PC-3 (cell line): ENCODE measurements around the gene ZMIZ2. TPM values are rescaled to one million over a fixed set of nuclear protein-coding genes. Genes with fewer than 3 reads are reported as not detected.
A peak's percentile ranks its signal among the peaks of the same experiment; 100 is the strongest.

ENCODE experiments used
- ATAC-seq: fragments of 200-7000 bp; cut with Tn5 transposase; 2 replicates; pipeline ENCODE4 v1.9.1; 2020; ENCODE audit warnings: mild to moderate bottlenecking, moderate library complexity
- BruUV-seq: library from RNA; stranded (reverse); fragments of 400-500 nt; replicated peaks from 2 replicates; lab custom pipeline; 2021; lab: Mats Ljungman, UMichigan
- CTCF ChIA-PET: fragments of 300-600 bp; sonication (Branson Sonifier 250); formaldehyde crosslinking; loops from one replicate; lab custom pipeline; 2022; ENCODE audit warnings: antibody characterized with exemption; lab: Charles Lee
- POLR2A ChIA-PET: fragments of 300-600 bp; sonication (Branson Sonifier 250); formaldehyde crosslinking; loops from one replicate; lab custom pipeline; 2022; ENCODE audit warnings: antibody characterized with exemption; ENCODE audit not compliant: unreplicated experiment; lab: Charles Lee
- DNase-seq: peaks from one replicate; pipeline ENCODE4 v3.0.0-alpha.2; 2015
- H2AFZ ChIP-seq: fragments of 300-600 bp; sonication (generic); 2 replicates; pipeline ENCODE4 v1.6.0; 2016; ENCODE audit warnings: antibody characterized with exemption, low read length
- H3F3A ChIP-seq: fragments of 300-600 bp; sonication (generic); one replicate; pipeline ENCODE4 v1.6.0; 2017; ENCODE audit warnings: antibody characterized with exemption, low read length, control low read depth, mild to moderate bottlenecking; ENCODE audit not compliant: unreplicated experiment
- H3K27ac ChIP-seq: fragments of 300-600 bp; sonication (generic); 2 replicates; pipeline ENCODE4 v1.5.1; 2016; ENCODE audit warnings: mild to moderate bottlenecking, low read length
- H3K27me3 ChIP-seq: fragments of 300-600 bp; sonication (generic); 2 replicates; pipeline ENCODE4 v1.6.1; 2016; ENCODE audit warnings: low read length, mixed read lengths
- H3K36me3 ChIP-seq: fragments of 300-600 bp; sonication (generic); 2 replicates; pipeline ENCODE4 v1.6.1; 2016; ENCODE audit warnings: low read depth, mixed run types, low read length, mixed read lengths
- H3K4me1 ChIP-seq: fragments of 300-600 bp; sonication (generic); 2 replicates; pipeline ENCODE4 v1.5.1; 2016; ENCODE audit warnings: low read length; ENCODE audit not compliant: insufficient read depth
- H3K4me2 ChIP-seq: fragments of 300-600 bp; sonication (generic); 2 replicates; pipeline ENCODE4 v1.6.0; 2016; ENCODE audit warnings: low read length
- H3K4me3 ChIP-seq: fragments of 300-600 bp; sonication (generic); 2 replicates; pipeline ENCODE4 v1.5.1; 2016; ENCODE audit warnings: mild to moderate bottlenecking, low read length, mixed read lengths
- H3K79me2 ChIP-seq: fragments of 300-600 bp; sonication (generic); 2 replicates; pipeline ENCODE4 v1.6.1; 2017; ENCODE audit warnings: low read length, mixed read lengths
- H3K9ac ChIP-seq: fragments of 300-600 bp; sonication (generic); 2 replicates; pipeline ENCODE4 v1.6.0; 2016; ENCODE audit warnings: mild to moderate bottlenecking, low read length
- H3K9me2 ChIP-seq: fragments of 300-600 bp; sonication (generic); replicated peaks from 2 replicates; pipeline ENCODE4 v1.6.1; 2016; ENCODE audit warnings: mixed run types, low read length, mixed read lengths
- H3K9me3 ChIP-seq: fragments of 300-600 bp; sonication (generic); 2 replicates; pipeline ENCODE4 v1.6.1; 2016; ENCODE audit warnings: low read length, mixed read lengths
- H4K20me1 ChIP-seq: fragments of 300-600 bp; sonication (generic); 2 replicates; pipeline ENCODE4 v1.6.1; 2016; ENCODE audit warnings: low read length, mixed read lengths
- EZH2 ChIP-seq: fragments of 300-600 bp; sonication (generic); IDR thresholded peaks from one replicate; pipeline ENCODE4 v1.6.1; 2017; ENCODE audit warnings: antibody characterized with exemption, mild to moderate bottlenecking, low read length; ENCODE audit not compliant: unreplicated experiment
- EZH2phosphoT487 ChIP-seq: fragments of 300-600 bp; sonication (generic); IDR thresholded peaks from 2 replicates; pipeline ENCODE4 v1.6.1; 2018; ENCODE audit warnings: mild to moderate bottlenecking, antibody characterized with exemption, low read length, borderline replicate concordance
- intact Hi-C: fragments of 100-400 bp; cut with micrococcal nuclease; formaldehyde crosslinking; loops from 2 replicates; pipeline ENCODE4 v1.9.0; 2023
- total RNA-seq: library from RNA; depleted of rRNA; stranded (reverse); fragments of >200 nt; gene quantifications from 2 replicates; pipeline ENCODE4 v1.2.3, GENCODE V29; 2014
- TF ChIP-seq, protein P1 (sequence below): fragments of 300-600 bp; sonication (generic); conservative IDR thresholded peaks from 2 replicates; pipeline ENCODE4 v1.5.1; 2017; ENCODE audit warnings: antibody characterized with exemption, low read depth, mild to moderate bottlenecking, low read length

ZMIZ2 gene
- total RNA-seq, 1 experiment from 2014 or later, result 18.3 TPM

DNA sequence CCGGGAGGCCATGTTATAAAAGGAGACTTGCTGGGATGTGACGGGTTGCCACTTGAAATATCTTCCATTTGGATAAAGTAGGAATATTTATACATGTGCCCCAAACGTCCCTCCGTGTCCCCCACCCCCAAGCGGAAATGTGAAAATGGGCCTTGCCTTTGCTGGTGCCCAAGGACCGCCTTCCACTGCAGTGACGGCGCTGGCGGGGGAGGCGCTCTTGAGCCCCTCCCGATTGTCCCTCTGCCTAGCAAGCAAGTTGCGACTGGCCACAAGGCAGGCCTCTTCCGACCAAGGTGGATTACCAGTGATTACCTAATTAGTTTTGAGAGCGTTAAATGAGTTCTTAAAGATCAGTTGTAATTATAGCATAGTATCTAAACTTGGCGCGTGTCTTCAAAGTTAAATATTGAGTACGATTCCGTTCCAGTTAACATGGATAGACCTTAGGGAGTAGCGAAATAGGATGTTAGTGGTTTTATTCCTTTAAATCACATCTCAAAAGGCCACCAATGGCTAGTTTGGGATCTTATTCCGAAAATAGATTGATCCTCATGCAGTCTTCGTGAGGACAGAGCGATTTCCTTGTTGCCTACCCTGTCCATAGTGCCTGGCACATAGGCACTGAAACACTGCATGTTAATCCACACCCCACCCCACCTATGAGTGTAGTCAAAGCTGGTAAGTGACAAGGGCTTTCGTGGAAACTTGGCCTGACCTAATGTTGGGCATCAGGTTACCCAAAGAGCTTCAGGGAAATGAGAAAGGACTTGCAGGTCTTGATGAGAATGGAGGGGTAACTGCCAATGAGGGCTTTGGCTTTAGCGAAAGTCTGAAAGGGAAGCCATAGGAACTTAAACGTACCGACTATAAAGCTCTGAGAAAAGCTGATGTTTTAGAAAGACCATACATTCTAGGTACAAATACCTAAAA is 48.9 kb downstream of the ZMIZ2 start:
- H3K4me2 ChIP-seq, result peak overlapping the region; percentile 99
- peak overlapping the region; percentile 95 for H3K27ac ChIP-seq
- DNase-seq, result peak; percentile 83
- peaks cover 40% of the 10 kb centered on the region for H4K20me1 ChIP-seq
- H3K4me3 ChIP-seq, result peak overlapping the region; percentile 92
- ChIA-PET CTCF (interaction anchor here (0.6 kb wide), 1 partner anchor 339 kb away, joined by 3 read pairs; no protein-coding TSS in a partner anchor), POLR2A (interaction anchor here (0.7 kb wide), 1 partner anchor 307 kb away, joined by 3 read pairs; no protein-coding TSS in a partner anchor)
- H3K9me2 ChIP-seq, result no peaks in the 10 kb centered on the region
- 0 out of 2 replicates have a peak overlapping the region, but pooled peaks have one; percentile 4 for H2AFZ ChIP-seq
- H3K4me1 ChIP-seq, result peaks cover 16% of the 10 kb centered on the region
- H3K9ac ChIP-seq, result peak overlapping the region; percentile 99
- H3K36me3 ChIP-seq, result peaks cover 46% of the 10 kb centered on the region
- H3K9me3 ChIP-seq, result no peaks in the 10 kb centered on the region
- intact Hi-C loops, result loop anchor here (2.0 to 5.0 kb wide), 3 partner anchors 50 to 209 kb away; partner anchors contain the start of gene ZMIZ2
- peaks cover 12% of the 10 kb centered on the region for H3F3A ChIP-seq
- ATAC-seq, result peak; percentile 52
- peaks cover 64% of the 10 kb centered on the region for H3K79me2 ChIP-seq
- no peaks in the 10 kb centered on the region for H3K27me3 ChIP-seq
- TF ChIP-seq, protein P1, sequence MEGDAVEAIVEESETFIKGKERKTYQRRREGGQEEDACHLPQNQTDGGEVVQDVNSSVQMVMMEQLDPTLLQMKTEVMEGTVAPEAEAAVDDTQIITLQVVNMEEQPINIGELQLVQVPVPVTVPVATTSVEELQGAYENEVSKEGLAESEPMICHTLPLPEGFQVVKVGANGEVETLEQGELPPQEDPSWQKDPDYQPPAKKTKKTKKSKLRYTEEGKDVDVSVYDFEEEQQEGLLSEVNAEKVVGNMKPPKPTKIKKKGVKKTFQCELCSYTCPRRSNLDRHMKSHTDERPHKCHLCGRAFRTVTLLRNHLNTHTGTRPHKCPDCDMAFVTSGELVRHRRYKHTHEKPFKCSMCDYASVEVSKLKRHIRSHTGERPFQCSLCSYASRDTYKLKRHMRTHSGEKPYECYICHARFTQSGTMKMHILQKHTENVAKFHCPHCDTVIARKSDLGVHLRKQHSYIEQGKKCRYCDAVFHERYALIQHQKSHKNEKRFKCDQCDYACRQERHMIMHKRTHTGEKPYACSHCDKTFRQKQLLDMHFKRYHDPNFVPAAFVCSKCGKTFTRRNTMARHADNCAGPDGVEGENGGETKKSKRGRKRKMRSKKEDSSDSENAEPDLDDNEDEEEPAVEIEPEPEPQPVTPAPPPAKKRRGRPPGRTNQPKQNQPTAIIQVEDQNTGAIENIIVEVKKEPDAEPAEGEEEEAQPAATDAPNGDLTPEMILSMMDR, result peak; percentile 55
- no peak for TF ChIP-seq EZH2
- TSS peak; percentile 56 for BruUV-seq

DNA sequence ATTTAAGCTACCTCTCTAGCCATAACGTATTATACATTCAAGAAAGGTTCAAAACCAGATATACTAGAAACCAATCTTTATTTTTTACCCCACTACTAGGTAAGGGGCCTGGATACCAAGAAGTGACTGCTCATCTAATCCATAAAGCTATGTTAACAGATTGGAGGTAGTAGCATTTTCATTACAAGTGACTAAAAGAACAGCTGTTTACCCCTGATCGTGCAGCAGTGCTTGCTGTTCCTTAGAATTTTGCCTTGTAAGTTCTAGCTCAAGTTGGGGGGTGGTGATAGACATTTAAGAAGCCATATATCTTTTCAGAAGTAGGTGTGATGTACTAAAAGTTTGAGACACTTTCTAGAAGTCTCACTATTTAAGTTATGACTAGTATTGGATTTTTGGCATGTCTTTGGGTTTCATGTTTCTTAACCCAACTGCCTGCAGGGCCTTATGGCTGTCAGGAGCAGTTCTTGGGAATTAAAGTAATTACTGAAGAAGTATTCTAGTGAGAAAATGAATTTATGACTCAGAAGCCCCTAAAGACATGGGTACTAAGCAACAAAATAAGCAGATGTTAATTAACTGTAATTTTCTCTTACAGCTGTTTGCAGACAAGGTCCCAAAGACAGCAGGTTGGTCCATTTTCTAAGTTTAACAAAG is 50.1 kb downstream of the ZMIZ2 start:
- H3K4me1 ChIP-seq, result peaks cover 16% of the 10 kb centered on the region
- no peaks in the 10 kb centered on the region for H3K9me2 ChIP-seq
- H3K9me3 ChIP-seq, result no peaks in the 10 kb centered on the region
- no TSS peak for BruUV-seq
- H2AFZ ChIP-seq, result no peak overlapping the region
- ChIA-PET CTCF (no interaction called here), POLR2A (interaction anchor here (0.7 kb wide), 1 partner anchor 308 kb away, joined by 3 read pairs; no protein-coding TSS in a partner anchor)
- DNase-seq, result no peak
- H3K9ac ChIP-seq, result peak overlapping the region; percentile 99
- peak overlapping the region; percentile 99 for H3K4me2 ChIP-seq
- peak overlapping the region; percentile 95 for H3K27ac ChIP-seq
- TF ChIP-seq, protein P1, result no peak
- TF ChIP-seq EZH2, result no peak
- TF ChIP-seq EZH2phosphoT487, result no peak
- H3K4me3 ChIP-seq, result peak overlapping the region; percentile 92
- H3K36me3 ChIP-seq, result peaks cover 55% of the 10 kb centered on the region
- no peak for ATAC-seq
- peaks cover 64% of the 10 kb centered on the region for H3K79me2 ChIP-seq
- H4K20me1 ChIP-seq, result peaks cover 46% of the 10 kb centered on the region
- H3K27me3 ChIP-seq, result no peaks in the 10 kb centered on the region
- H3F3A ChIP-seq, result peaks cover 23% of the 10 kb centered on the region
- intact Hi-C loops, result loop anchor here (5.0 kb wide), 2 partner anchors 51 to 166 kb away; partner anchors contain the start of gene ZMIZ2
